Endothelial cell of umbilical vein (primary cell): ENCODE measurements around the gene PIMREG. TPM values are rescaled to one million over a fixed set of nuclear protein-coding genes. Genes with fewer than 3 reads are reported as not detected.

ENCODE experiments used
- BruUV-seq: library from RNA; stranded (reverse); fragments of 400-500 nt; replicated peaks from 2 replicates; lab custom pipeline; 2021; lab: Mats Ljungman, UMichigan
- CTCF ChIA-PET: fragments of 300-600, 350-600 bp; sonication (Branson Sonifier 250); formaldehyde crosslinking; loops from one replicate; lab custom pipeline; 2021; ENCODE audit warnings: antibody characterized with exemption, inconsistent platforms; lab: Charles Lee
- POLR2A ChIA-PET: fragments of 300-600, 350-600 bp; sonication (Branson Sonifier 250); formaldehyde crosslinking; loops from one replicate; lab custom pipeline; 2021; ENCODE audit warnings: antibody characterized with exemption, inconsistent platforms; lab: Charles Lee
- DNase-seq: peaks from one replicate; pipeline ENCODE4 v3.0.0-alpha.2; 2011; ENCODE audit warnings: low read depth, low spot score
- FAIRE-seq: peaks from 2 replicates; lab custom pipeline; 2011; peaks lifted over from hg19 to GRCh38; lab: Jason Lieb, UNC
- H2AFZ ChIP-seq: 2 replicates; pipeline ENCODE4 v1.6.0; 2012; ENCODE audit warnings: low read depth, low read length, control low read depth, inconsistent platforms
- H3K27ac ChIP-seq: 2 replicates; pipeline ENCODE4 v1.5.1; 2011; ENCODE audit warnings: low read depth, mild to moderate bottlenecking, control low read depth, low read length, moderate library complexity; ENCODE audit not compliant: insufficient read depth
- H3K27me3 ChIP-seq, 2 experiments: 2 replicates each; pipeline versions ENCODE4 v1.6.0 to v1.6.1; 2011; ENCODE audit warnings: low read length in 2 of 2, mixed read lengths in 1 of 2; ENCODE audit not compliant: control insufficient read depth in 2 of 2, insufficient read depth in 2 of 2
- H3K36me3 ChIP-seq, 2 experiments: 2 replicates in 1 of 2; 3 replicates in 1 of 2; pipeline ENCODE4 v1.5.1; 2011; ENCODE audit warnings: low read length in 2 of 2, mild to moderate bottlenecking in 1 of 2, moderate library complexity in 1 of 2; ENCODE audit not compliant: control insufficient read depth in 2 of 2, insufficient read depth in 2 of 2; ENCODE audit errors: extremely low read depth in 1 of 2
- H3K4me1 ChIP-seq: 3 replicates; pipeline ENCODE4 v1.5.1; 2011; ENCODE audit warnings: mild to moderate bottlenecking, low read length; ENCODE audit not compliant: control insufficient read depth, insufficient read depth; ENCODE audit errors: extremely low read depth
- H3K4me2 ChIP-seq: 2 replicates; pipeline ENCODE4 v1.6.1; 2011; ENCODE audit warnings: low read length, control low read depth, mixed read lengths; ENCODE audit not compliant: insufficient read depth
- H3K4me3 ChIP-seq, 3 experiments: fragments of 200-600 bp in 1 of 3; sonication (generic), shearing (Covaris generic) in 1 of 3; replicated peaks in 1 of 3; 2 replicates each; pipeline ENCODE4 v1.5.1; 2011 to 2016; ENCODE audit warnings: control low read depth in 3 of 3, low read length in 3 of 3, mild to moderate bottlenecking in 2 of 3, inconsistent platforms in 1 of 3, low read depth in 1 of 3, moderate library complexity in 1 of 3; ENCODE audit not compliant: insufficient read depth in 1 of 3
- H3K79me2 ChIP-seq: 2 replicates; pipeline ENCODE4 v1.6.0; 2012; ENCODE audit warnings: low read length, inconsistent platforms; ENCODE audit not compliant: control insufficient read depth, insufficient read depth
- H3K9ac ChIP-seq: replicated peaks from 2 replicates; pipeline ENCODE3; 2011; ENCODE audit warnings: low read length, control low read depth; ENCODE audit not compliant: insufficient read depth; ENCODE audit errors: extremely low read depth
- H3K9me1 ChIP-seq: replicated peaks from 3 replicates; pipeline ENCODE4 v1.6.0; 2011; ENCODE audit warnings: mild to moderate bottlenecking, low read length; ENCODE audit not compliant: control insufficient read depth, insufficient read depth; ENCODE audit errors: extremely low read depth
- H3K9me3 ChIP-seq: replicated peaks from 2 replicates; pipeline ENCODE4 v1.5.1; 2012; ENCODE audit warnings: low read length, inconsistent platforms; ENCODE audit not compliant: control insufficient read depth, insufficient read depth
- H4K20me1 ChIP-seq: replicated peaks from 2 replicates; pipeline ENCODE3; 2011; ENCODE audit warnings: mild to moderate bottlenecking, low read length; ENCODE audit not compliant: control insufficient read depth, insufficient read depth; ENCODE audit errors: extremely low read depth
- EZH2 ChIP-seq: IDR thresholded peaks from 2 replicates; pipeline ENCODE4 v1.6.1; 2012; ENCODE audit warnings: borderline replicate concordance, low read depth, mild to moderate bottlenecking, moderate library complexity, low read length, inconsistent platforms; ENCODE audit not compliant: severe bottlenecking
- FOS ChIP-seq: IDR thresholded peaks from 2 replicates; pipeline ENCODE4 v1.6.1; 2011; ENCODE audit warnings: mild to moderate bottlenecking, low read length, moderate library complexity, borderline replicate concordance; ENCODE audit not compliant: insufficient read depth
- GATA2 ChIP-seq: IDR thresholded peaks from 2 replicates; pipeline ENCODE4 v1.7.0; 2011; ENCODE audit warnings: low read depth, mild to moderate bottlenecking, moderate library complexity, mixed read lengths, low read length; ENCODE audit not compliant: insufficient read length, insufficient read depth
- JUN ChIP-seq: IDR thresholded peaks from 2 replicates; pipeline ENCODE4 v1.6.1; 2011; ENCODE audit warnings: borderline replicate concordance, low read depth; ENCODE audit not compliant: insufficient read length, insufficient read depth
- MYC ChIP-seq: IDR thresholded peaks from one replicate; pipeline ENCODE4 v1.6.1; 2011; ENCODE audit warnings: mild to moderate bottlenecking, low read depth, low read length
- POLR2A ChIP-seq: IDR thresholded peaks from 2 replicates; pipeline ENCODE4 v1.6.1; 2012; ENCODE audit warnings: low read depth, mild to moderate bottlenecking, control low read depth, low read length
- POLR2AphosphoS5 ChIP-seq: IDR thresholded peaks from 2 replicates; pipeline ENCODE4 v1.6.1; 2012; ENCODE audit warnings: low read depth, mild to moderate bottlenecking, control low read depth, low read length, moderate library complexity; ENCODE audit not compliant: insufficient read depth
- dilution Hi-C: fragments of 300-500 bp; cut with MboI; formaldehyde crosslinking; loops from one replicate; pipeline ENCODE4 v1.15.0; 2019; ENCODE audit warnings: low sequenced_read_pairs; ENCODE audit not compliant: extremely low pct_ligation_motif_present
- intact Hi-C: fragments of 100-400 bp; cut with micrococcal nuclease; formaldehyde crosslinking; loops from one replicate; pipeline ENCODE4 v1.10.0; 2022
- polyA plus RNA-seq, 4 experiments: library from polyadenylated mRNA; depleted of rRNA in 3 of 4; stranded (reverse) in 3 of 4; unstranded in 1 of 4; fragments of >200 nt; gene quantifications; 2 replicates each; pipeline versions ENCODE4 v1.2.1 to v1.2.3, GENCODE V29; 2011 to 2012; ENCODE audit warnings: missing spikeins in 1 of 4
- total RNA-seq: library from RNA; stranded (reverse); gene quantifications from 2 replicates; pipeline ENCODE4 v1.2.3, GENCODE V29; 2021
- TF ChIP-seq, protein P1 (sequence below): IDR thresholded peaks from 2 replicates; pipeline ENCODE4 v1.6.1; 2011; ENCODE audit not compliant: insufficient read depth, insufficient read length
- TF ChIP-seq, protein P2 (sequence below), 2 donors: IDR thresholded peaks; 1 replicate in 1 of 2; 2 replicates in 1 of 2; pipeline ENCODE4 v1.5.1; 2011; ENCODE audit warnings: low read length in 2 of 2, mild to moderate bottlenecking in 2 of 2, moderate library complexity in 2 of 2, control low read depth in 1 of 2, inconsistent platforms in 1 of 2, low read depth in 1 of 2; ENCODE audit not compliant: insufficient read depth in 1 of 2; ENCODE audit errors: extremely low read depth in 1 of 2

PIMREG gene
- total and polyA plus RNA-seq, 2 donors (not counting 3 experiments of a cell fraction or from before 2014, with no cell fraction given): 26.3 to 37.7 TPM

DNA sequence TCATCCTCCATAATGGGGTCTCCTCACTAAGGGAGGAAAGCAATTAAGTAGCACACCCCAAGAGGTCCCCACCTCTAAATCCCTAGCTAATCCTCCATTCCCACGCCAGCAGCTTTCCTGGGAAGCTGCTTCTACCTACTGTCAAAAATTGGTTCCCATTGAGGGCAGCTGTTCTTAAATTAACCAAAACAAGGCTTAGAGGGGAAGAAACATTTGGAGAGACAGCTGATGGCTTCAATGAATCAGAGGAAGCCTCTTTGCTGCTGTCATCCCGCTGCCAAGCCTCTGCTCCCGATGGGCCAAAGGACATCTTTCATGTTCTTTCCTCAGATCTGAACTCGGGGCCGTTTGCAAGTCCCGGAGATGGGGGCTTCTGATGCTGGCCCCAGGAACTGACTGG, 36.0 kb upstream of the PIMREG start:
- ChIA-PET CTCF (interaction anchor here (1.5 kb wide), 1 partner anchor 614 kb away, joined by 3 read pairs; no protein-coding TSS in a partner anchor), POLR2A (no interaction called here)
- dilution Hi-C loops (no loop called here), intact Hi-C loops (no loop called here)
- Histone ChIP-seq H3K36me3 (no peaks in the 10 kb centered on the region), H3K27me3 (peaks cover 4 to 9% of the 10 kb centered on the region in 2 experiments), H3K27ac (no peak overlapping the region), H3K4me1 (no peaks in the 10 kb centered on the region), H3K9me3 (no peaks in the 10 kb centered on the region), H2AFZ (no peak overlapping the region), H3K9me1 (no peaks in the 10 kb centered on the region), H3K4me3 (no peak overlapping the region), H4K20me1 (no peaks in the 10 kb centered on the region), H3K79me2 (no peaks in the 10 kb centered on the region), H3K4me2 (no peak overlapping the region), H3K9ac (no peak overlapping the region)
- no TSS peak for BruUV-seq
- peak; percentile 55 for FAIRE-seq
- TF ChIP-seq POLR2AphosphoS5: no peak
- TF ChIP-seq JUN: no peak
- TF ChIP-seq, protein P1, sequence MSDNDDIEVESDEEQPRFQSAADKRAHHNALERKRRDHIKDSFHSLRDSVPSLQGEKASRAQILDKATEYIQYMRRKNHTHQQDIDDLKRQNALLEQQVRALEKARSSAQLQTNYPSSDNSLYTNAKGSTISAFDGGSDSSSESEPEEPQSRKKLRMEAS: no peak
- TF ChIP-seq POLR2A: no peak
- TF ChIP-seq GATA2: no peak
- TF ChIP-seq MYC: no peak
- TF ChIP-seq, protein P2, sequence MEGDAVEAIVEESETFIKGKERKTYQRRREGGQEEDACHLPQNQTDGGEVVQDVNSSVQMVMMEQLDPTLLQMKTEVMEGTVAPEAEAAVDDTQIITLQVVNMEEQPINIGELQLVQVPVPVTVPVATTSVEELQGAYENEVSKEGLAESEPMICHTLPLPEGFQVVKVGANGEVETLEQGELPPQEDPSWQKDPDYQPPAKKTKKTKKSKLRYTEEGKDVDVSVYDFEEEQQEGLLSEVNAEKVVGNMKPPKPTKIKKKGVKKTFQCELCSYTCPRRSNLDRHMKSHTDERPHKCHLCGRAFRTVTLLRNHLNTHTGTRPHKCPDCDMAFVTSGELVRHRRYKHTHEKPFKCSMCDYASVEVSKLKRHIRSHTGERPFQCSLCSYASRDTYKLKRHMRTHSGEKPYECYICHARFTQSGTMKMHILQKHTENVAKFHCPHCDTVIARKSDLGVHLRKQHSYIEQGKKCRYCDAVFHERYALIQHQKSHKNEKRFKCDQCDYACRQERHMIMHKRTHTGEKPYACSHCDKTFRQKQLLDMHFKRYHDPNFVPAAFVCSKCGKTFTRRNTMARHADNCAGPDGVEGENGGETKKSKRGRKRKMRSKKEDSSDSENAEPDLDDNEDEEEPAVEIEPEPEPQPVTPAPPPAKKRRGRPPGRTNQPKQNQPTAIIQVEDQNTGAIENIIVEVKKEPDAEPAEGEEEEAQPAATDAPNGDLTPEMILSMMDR (IDR thresholded peaks at IDR 0.05; ENCODE audit: extremely low read depth in 1 of 2, insufficient read depth in 1 of 2, low read depth in 1 of 2, low read length in 2 of 2): no peak
- no peak for TF ChIP-seq FOS
- TF ChIP-seq EZH2: no peak
- no peak for DNase-seq
